K562 (cell line): ENCODE results near the gene FAM78A. TPM values are rescaled to one million over a fixed set of nuclear protein-coding genes. Genes with fewer than 3 reads are reported as not detected.

Experiments used
- ATAC-seq: fragments of 200-7000 bp; cut with Tn5 transposase; 3 replicates; pipeline ENCODE4 v1.9.1; 2020; ENCODE audit warnings: moderate library complexity
- BruUV-seq: library from RNA; stranded (reverse); fragments of 400-500 nt; replicated peaks from 2 replicates; lab custom pipeline; 2021; lab: Mats Ljungman, UMichigan
- CTCF ChIA-PET: fragments of 300-600 bp; formaldehyde crosslinking; extraction: SDS; loops from one replicate; lab custom pipeline; 2021; ENCODE audit warnings: low intra/inter-chr PET ratio; lab: Yijun Ruan, JAX
- POLR2A ChIA-PET: fragments of 300-600, 350-650 bp; sonication (Branson Sonifier 250); formaldehyde crosslinking; extraction: SDS; loops from one replicate; lab custom pipeline; 2021; ENCODE audit warnings: antibody characterized with exemption, inconsistent platforms; lab: Yijun Ruan, JAX
- DNase-seq, 4 experiments: peaks; one replicate each; pipeline versions ENCODE4 v3.0.0 to v3.0.0-alpha.2; 2011 to 2018; ENCODE audit warnings: low spot score in 3 of 4, mixed read lengths in 3 of 4; ENCODE audit errors: extremely low read depth in 1 of 4
- FAIRE-seq: peaks from 2 replicates; lab custom pipeline; 2011; peaks lifted over from hg19 to GRCh38; lab: Jason Lieb, UNC
- H2AFZ ChIP-seq: 2 replicates; pipeline ENCODE4 v1.6.0; 2011; ENCODE audit warnings: low read depth, low read length, control low read depth, inconsistent platforms
- H3K27ac ChIP-seq: fragments of 200-600 bp; 3 replicates; pipeline ENCODE4 v1.8.0; 2011; ENCODE audit warnings: low read depth, mild to moderate bottlenecking, control low read depth, inconsistent platforms, low read length, moderate library complexity, mixed read lengths; ENCODE audit errors: extremely low read depth
- H3K27me3 ChIP-seq, 2 experiments: fragments of 300-600 bp in 1 of 2; 2 replicates in 1 of 2; 3 replicates in 1 of 2; pipeline versions ENCODE4 v1.6.0 to v1.8.0; 2011; ENCODE audit warnings: inconsistent platforms in 2 of 2, low read length in 2 of 2, mild to moderate bottlenecking in 1 of 2, mixed read lengths in 1 of 2, moderate library complexity in 1 of 2; ENCODE audit not compliant: control insufficient read depth in 2 of 2, insufficient read depth in 2 of 2
- H3K36me3 ChIP-seq: fragments of 300-600 bp; 3 replicates; pipeline ENCODE4 v1.8.0; 2011; ENCODE audit warnings: mild to moderate bottlenecking, low read length, inconsistent platforms; ENCODE audit not compliant: control insufficient read depth, insufficient read depth
- H3K4me1 ChIP-seq, 2 experiments: fragments of 200-600 bp in 1 of 2; replicated peaks in 1 of 2; 2 replicates in 1 of 2; 3 replicates in 1 of 2; pipeline versions ENCODE4 v1.5.1 to v1.8.0; 2011; ENCODE audit warnings: inconsistent platforms in 2 of 2, low read length in 2 of 2, mild to moderate bottlenecking in 1 of 2, mixed read lengths in 1 of 2, moderate library complexity in 1 of 2; ENCODE audit not compliant: control insufficient read depth in 2 of 2, insufficient read depth in 2 of 2
- H3K4me2 ChIP-seq: 2 replicates; pipeline ENCODE4 v1.6.1; 2011; ENCODE audit warnings: low read length, control low read depth, inconsistent platforms, mixed read lengths; ENCODE audit not compliant: insufficient read depth
- H3K4me3 ChIP-seq: fragments of 200-600 bp; sonication (generic), shearing (Covaris generic); 2 replicates; pipeline ENCODE4 v1.5.1; 2016; ENCODE audit warnings: control low read depth, inconsistent platforms
- H3K79me2 ChIP-seq: fragments of 200-600 bp; 3 replicates; pipeline ENCODE4 v1.8.0; 2011; ENCODE audit warnings: low read length, inconsistent platforms; ENCODE audit not compliant: control insufficient read depth, insufficient read depth
- H3K9ac ChIP-seq, 2 experiments: 2 replicates each; pipeline versions ENCODE4 v1.6.0 to v1.6.1; 2011; ENCODE audit warnings: low read depth in 2 of 2, low read length in 2 of 2, control low read depth in 1 of 2, inconsistent platforms in 1 of 2, mild to moderate bottlenecking in 1 of 2, mixed read lengths in 1 of 2; ENCODE audit not compliant: insufficient read depth in 1 of 2
- H3K9me1 ChIP-seq: one replicate; pipeline ENCODE4 v1.6.0; 2011; ENCODE audit warnings: inconsistent platforms, mild to moderate bottlenecking, low read length, moderate library complexity; ENCODE audit not compliant: control insufficient read depth, insufficient read depth
- H3K9me3 ChIP-seq: replicated peaks from 2 replicates; pipeline ENCODE4 v1.5.1; 2011; ENCODE audit warnings: low read depth, low read length, inconsistent platforms; ENCODE audit not compliant: control insufficient read depth, insufficient read depth
- H4K20me1 ChIP-seq: replicated peaks from 2 replicates; pipeline ENCODE4 v1.6.1; 2011; ENCODE audit warnings: low read length, inconsistent platforms, mixed read lengths; ENCODE audit not compliant: control insufficient read depth, insufficient read depth
- BHLHE40 ChIP-seq: IDR thresholded peaks from 2 replicates; pipeline ENCODE4 v1.6.1; 2011; ENCODE audit warnings: low read length, improper control_type of control experiment
- SMC3 ChIP-seq: conservative IDR thresholded peaks from 2 replicates; pipeline ENCODE4 v1.6.1; 2011; ENCODE audit warnings: low read depth, low read length, improper control_type of control experiment; ENCODE audit not compliant: insufficient read depth
- UBTF ChIP-seq, 2 experiments: IDR thresholded peaks; 2 replicates each; pipeline ENCODE4 v1.6.1; 2012; ENCODE audit warnings: improper control_type of control experiment in 2 of 2, low read depth in 2 of 2, low read length in 2 of 2, borderline replicate concordance in 1 of 2
- WGBS: fragments of 100-300 bp; shearing (Covaris generic); methylation state at CpG from one replicate; pipeline ENCODE4 v1.1.6; 2016; ENCODE audit warnings: low coverage, mixed read lengths; ENCODE audit not compliant: insufficient coverage; ENCODE audit errors: missing lambda C conversion rate; 5-methylcytosine and 5-hydroxymethylcytosine counted together
- in situ Hi-C: fragments of 300-500 bp; cut with MboI; formaldehyde crosslinking; loops from 4 replicates; pipeline ENCODE4 v1.15.0; 2018; ENCODE audit warnings: inconsistent platforms, mixed read lengths
- intact Hi-C: fragments of 100-400 bp; cut with micrococcal nuclease; formaldehyde crosslinking; loops from 2 replicates; pipeline ENCODE4 v1.14.2; 2022
- polyA plus RNA-seq, 8 experiments: library from polyadenylated mRNA; depleted of rRNA in 4 of 8; stranded (reverse) in 5 of 8; unstranded in 3 of 8; fragments of >200 nt; fragmentation: Nextera tagmentation in 2 of 8; fragmentation: Illumina TruSeq in 1 of 8; extraction: Ambion mirVana in 2 of 8; extraction: Trizol in 1 of 8; gene quantifications; 2 replicates each; pipeline versions ENCODE4 v1.2.1 to v1.2.3, GENCODE V29; 2011 to 2014; ENCODE audit warnings: inconsistent platforms in 1 of 8, missing spikeins in 1 of 8
- total RNA-seq, 7 experiments: library from RNA; depleted of rRNA in 6 of 7; stranded (reverse); fragments of >200 nt in 6 of 7; fragmentation: Illumina TruSeq in 2 of 7; extraction: Trizol in 2 of 7; gene quantifications; 2 replicates each; pipeline versions ENCODE4 v1.2.1 to v1.2.3, GENCODE V29; 2011 to 2021; ENCODE audit warnings: low replicate concordance in 1 of 7

FAM78A gene
- total and polyA plus RNA-seq, 9 of the 15 experiments (the other 6 are each of a cell fraction or from before 2014, with no cell fraction given), result 0.56 to 103 (median 55.2) TPM

GRCh38 chr9:131239161-131239975 lies 36.9 kb downstream of the FAM78A start:
- POLR2A ChIA-PET, result interaction anchor here (0.7 to 6.1 kb wide), 8 partner anchors 9 to 162 kb away, joined by 3 to 50 read pairs (median 4); no protein-coding TSS in a partner anchor
- in situ Hi-C loops (no loop called here), intact Hi-C loops (no loop called here)
- CTCF ChIA-PET, result no interaction called here
- no peak for DNase-seq
- Histone ChIP-seq H3K4me1 (peaks cover 3 to 31% of the 10 kb centered on the region in 2 experiments; a peak in 3 of 5 replicates), H3K4me2 (no peak overlapping the region), H3K79me2 (no peaks in the 10 kb centered on the region), H2AFZ (no peak overlapping the region), H3K9ac (peak overlapping the region in 1 of 2 experiments; percentile 72; a peak in 2 of 4 replicates), H3K27me3 (peaks cover 0 to 13% of the 10 kb centered on the region in 2 experiments; a peak in 2 of 5 replicates), H3K9me3 (peaks cover 3% of the 10 kb centered on the region; the same call in 1 of the 2 replicates), H3K9me1 (peaks cover 3% of the 10 kb centered on the region), H3K36me3 (peaks cover 11% of the 10 kb centered on the region; the same call in 1 of the 3 replicates), H3K27ac (no peak overlapping the region), H3K4me3 (no peak overlapping the region), H4K20me1 (no peaks in the 10 kb centered on the region)
- TF ChIP-seq BHLHE40 (0 out of 2 replicates have a peak, but pooled peaks have one; percentile 4), UBTF (IDR thresholded peaks at IDR 0.05; ENCODE audit: borderline replicate concordance in 1 of 2, low read depth in 2 of 2, low read length in 2 of 2) (no peak), SMC3 (0 out of 2 replicates have a peak, but pooled peaks have one; percentile 7)
- BruUV-seq, result no TSS peak
- no peak for FAIRE-seq
- peak; percentile 5 for ATAC-seq
- 46% methylated on average over 23 of the region's 23 CpGs for WGBS
